Activated CD8-positive, alpha-beta memory T cell treated with anti-CD3 and anti-CD28 coated beads for 1 hour (primary cell): ENCODE data around the gene ARMCX5.
A peak's percentile ranks its signal among the peaks of the same experiment; 100 is the strongest.

Experiments used
- DNase-seq, 2 donors: peaks; one replicate each; pipeline ENCODE4 v3.0.0-alpha.2; 2020; ENCODE audit warnings: low read depth in 1 of 2; ENCODE audit errors: extremely low read depth in 1 of 2

ARMCX5 gene

GRCh38 chrX:102599084-102599950 lies at the start of gene ARMCX5:
ARMCX5 (plus strand) TSS chrX:102599515; CDS start chrX:102602142, 2,627 bp downstream.
- peak; percentile 30 to 36 for DNase-seq

GRCh38 chrX:102558607-102559006 lies 40.7 kb upstream of the ARMCX5 start:
- no peak for DNase-seq

GRCh38 chrX:102560423-102561068 lies 38.8 kb upstream of the ARMCX5 start:
- no peak for DNase-seq

- DNase-seq, result no peak
Measured at GRCh38 chrX:102580891-102581290, 18.4 kb upstream of the ARMCX5 start.

GRCh38 chrX:102593367-102593766 lies 5.9 kb upstream of the ARMCX5 start:
- no peak for DNase-seq

GRCh38 chrX:102599951-102600579 lies 750 bp downstream of the ARMCX5 start:
- no peak for DNase-seq

- no peak for DNase-seq
Measured at GRCh38 chrX:102604327-102604726, 5.0 kb downstream of the ARMCX5 start.

- DNase-seq, result no peak
Measured at GRCh38 chrX:102606115-102606514, 6.8 kb downstream of the ARMCX5 start.

- no peak for DNase-seq
Measured at GRCh38 chrX:102610905-102611304, 11.6 kb downstream of the ARMCX5 start.

GRCh38 chrX:102624105-102624504 lies 24.8 kb downstream of the ARMCX5 start:
- DNase-seq, result no peak

GRCh38 chrX:102627640-102628039 lies 28.3 kb downstream of the ARMCX5 start:
- no peak for DNase-seq

- no peak for DNase-seq
Measured at GRCh38 chrX:102637561-102637960, 38.2 kb downstream of the ARMCX5 start.

- DNase-seq, result no peak
Measured at GRCh38 chrX:102650903-102651241, 51.6 kb downstream of the ARMCX5 start.

GRCh38 chrX:102651242-102652011 lies 52.1 kb downstream of the ARMCX5 start, which contains the start of gene GPRASP1:
GPRASP1 (plus strand) TSS chrX:102651483; CDS start chrX:102653914, 2,431 bp downstream.
- DNase-seq, result peak; percentile 24 to 54

GRCh38 chrX:102652031-102652688 lies 52.8 kb downstream of the ARMCX5 start:
- peak; percentile 23 to 25 for DNase-seq
